NCI-H69 (cell line): ENCODE data around the gene RNGTT.
"Not testable (repeated sequence)": the region's sequence is repeated elsewhere in the genome, so short reads cannot be mapped to it uniquely, and the experiment has no call there.

Experiments used
- DNase-seq: peaks from one replicate; lab custom pipeline; 2025; lab: John Stamatoyannopoulos, UW

Gene RNGTT

DNA sequence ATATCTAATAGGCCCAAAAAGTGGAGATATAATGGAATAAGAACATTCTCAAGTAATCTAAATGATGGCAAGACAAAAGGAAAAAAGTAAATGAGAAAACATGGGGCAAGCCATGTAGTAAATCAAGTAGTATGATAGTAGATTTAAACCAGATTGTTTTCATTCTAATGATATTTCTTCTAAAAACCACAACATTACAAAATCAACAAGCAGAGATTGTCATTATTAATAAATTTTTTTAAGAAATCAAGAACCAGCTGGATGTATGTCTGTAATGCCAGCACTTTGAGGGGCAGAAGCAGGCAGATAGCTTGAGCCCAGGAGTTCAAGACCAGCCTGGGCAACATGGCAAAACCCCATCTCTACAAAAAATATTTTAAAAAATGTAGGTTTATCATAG lies 155.0 kb downstream of the RNGTT start:
- DNase-seq: no peak

DNA sequence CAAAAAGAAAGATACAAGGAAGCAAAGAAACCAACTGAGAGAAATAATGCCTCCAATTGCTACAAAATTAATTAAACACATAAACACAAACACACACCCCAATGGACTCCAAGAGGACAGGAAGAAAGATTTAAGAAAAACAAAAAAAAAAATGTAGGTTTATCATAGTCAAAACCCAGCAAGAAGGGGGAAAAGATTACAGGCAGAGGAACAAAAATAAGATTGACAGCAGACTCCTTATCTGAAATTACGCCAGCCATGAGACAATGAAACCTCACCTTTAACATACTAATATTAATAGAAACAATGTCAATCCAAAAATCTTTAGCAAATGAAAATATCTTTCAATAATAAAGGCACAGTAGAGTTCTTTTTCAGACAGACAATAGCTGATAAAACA lies 155.8 kb downstream of the RNGTT start:
- DNase-seq: no peak

DNA sequence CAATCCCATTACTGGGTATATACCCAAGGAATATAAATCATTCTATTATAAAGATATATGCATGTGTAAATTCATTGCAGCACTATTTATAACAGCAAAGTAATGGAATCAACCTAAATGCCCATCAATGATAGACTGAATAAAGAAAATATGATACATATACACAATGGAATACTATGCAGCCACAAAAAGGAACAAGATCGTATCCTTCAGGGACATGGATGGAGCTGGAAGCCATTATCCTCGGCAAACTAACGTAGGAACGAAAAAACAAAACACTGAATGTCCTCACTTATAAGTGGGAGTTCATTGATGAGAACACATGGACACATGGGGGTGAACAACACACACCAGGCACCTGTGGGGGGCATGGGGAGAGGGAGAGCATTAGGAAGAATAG lies 156.7 kb downstream of the RNGTT start:
- no peak for DNase-seq

DNA sequence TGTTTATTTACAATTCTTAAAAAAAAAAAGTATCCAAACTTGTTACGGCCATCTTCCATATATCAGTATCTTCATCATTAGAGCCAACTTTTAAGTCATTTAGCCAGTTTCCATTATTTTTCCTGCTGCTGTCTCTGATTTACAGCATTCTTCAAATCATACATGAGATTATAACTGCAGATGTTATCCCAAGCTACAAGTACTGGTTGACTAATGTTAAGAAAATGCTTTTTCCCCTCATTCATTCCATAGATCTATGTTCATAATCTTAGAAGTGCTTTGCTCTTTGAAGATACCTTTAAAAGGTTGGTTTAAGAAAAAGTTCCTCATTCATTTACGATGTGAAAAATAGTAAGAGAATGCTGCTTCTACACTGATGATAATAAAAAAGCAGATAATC lies 158.7 kb downstream of the RNGTT start:
- no peak for DNase-seq

DNA sequence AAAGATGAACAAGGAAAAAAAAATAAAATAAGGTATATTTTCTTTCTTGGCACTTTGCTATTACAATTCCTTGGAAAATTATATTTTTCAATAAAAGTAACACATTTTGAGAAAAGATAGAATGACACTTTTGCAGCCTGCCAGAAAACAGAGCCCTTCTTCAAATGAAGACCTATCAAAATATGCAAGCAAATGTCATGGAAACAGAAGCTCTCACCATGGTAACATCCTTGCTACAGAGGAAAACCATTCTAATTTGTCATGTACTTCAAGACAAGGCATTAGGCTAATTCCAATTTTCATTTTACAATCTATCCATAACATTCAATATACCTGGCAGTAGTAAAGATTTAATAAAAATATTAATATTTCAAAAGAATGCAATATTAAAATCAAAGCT lies 177.9 kb downstream of the RNGTT start:
- DNase-seq: peak; percentile 15

DNA sequence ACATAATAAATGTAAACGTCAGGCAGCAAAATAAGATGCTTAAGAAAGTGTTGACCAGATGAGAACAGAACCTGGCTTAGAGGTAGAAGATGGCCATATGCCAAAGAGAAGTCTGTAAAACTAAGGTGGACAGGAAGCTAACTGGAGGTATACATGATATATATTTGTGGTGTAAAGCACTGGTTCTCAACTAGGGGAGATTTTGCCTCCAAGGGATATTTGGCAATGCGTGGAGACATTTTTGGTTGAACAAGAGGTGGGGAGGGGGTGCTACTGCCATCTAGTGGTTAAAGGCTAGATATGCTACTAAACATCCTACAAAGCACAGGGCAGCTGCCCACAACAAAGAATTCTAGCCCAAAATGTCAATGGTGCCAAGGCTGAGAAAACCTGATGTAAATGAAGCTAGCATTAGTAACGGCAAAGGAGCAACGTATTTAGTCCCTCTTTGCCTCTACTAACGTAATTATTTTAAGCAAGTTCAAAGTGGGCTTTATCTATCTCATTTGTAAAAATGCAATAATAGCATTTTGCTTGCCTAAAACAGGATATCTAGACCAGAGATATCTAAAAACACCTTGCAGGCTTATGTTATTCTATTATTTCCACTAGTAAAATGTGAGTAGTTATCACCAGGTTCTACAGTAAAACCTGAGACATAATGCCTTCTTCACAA lies 182.6 kb downstream of the RNGTT start:
- DNase-seq: peak; percentile 93

GRCh38 chr6:88775866-88776571 lies 187.4 kb downstream of the RNGTT start:
- no peak for DNase-seq

DNA sequence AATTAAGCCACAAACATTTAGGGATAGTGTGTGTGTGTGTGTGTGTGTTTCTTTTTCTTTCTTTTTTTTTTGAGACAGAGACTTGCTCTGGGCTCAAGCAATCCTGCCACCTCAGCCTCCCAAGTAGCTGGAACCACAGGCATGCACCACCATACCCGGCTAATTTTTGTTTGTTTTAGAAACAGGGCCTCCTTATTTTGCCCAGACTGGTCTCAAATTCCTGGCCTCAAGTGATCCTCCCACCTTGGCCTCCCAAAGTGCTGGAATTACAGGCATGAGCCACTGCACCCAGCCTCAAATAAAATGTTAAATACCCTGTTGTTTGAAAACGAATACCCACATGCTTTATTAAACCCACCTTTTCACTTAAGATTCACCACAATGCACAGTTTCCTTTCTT lies 195.3 kb downstream of the RNGTT start:
- DNase-seq: not testable (repeated sequence)

DNA sequence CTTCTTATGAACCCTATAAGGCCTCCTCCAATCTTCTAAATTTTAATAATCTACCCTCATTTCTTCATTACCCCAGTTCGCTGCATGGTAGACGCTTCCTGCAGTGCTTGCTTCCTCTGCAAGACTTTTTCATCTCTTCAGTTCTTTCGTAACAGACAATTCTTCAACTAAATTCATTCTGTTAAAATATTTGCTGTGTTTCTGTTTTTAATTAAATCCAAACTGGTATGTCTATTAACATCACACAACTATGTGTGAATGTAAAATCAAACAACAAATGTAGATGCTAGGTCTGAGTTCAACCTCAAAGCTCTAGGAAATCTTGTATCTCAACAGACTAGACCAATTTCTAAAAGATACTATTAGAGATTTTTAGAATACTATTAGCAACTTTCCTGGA lies 199.3 kb downstream of the RNGTT start:
- no peak for DNase-seq

DNA sequence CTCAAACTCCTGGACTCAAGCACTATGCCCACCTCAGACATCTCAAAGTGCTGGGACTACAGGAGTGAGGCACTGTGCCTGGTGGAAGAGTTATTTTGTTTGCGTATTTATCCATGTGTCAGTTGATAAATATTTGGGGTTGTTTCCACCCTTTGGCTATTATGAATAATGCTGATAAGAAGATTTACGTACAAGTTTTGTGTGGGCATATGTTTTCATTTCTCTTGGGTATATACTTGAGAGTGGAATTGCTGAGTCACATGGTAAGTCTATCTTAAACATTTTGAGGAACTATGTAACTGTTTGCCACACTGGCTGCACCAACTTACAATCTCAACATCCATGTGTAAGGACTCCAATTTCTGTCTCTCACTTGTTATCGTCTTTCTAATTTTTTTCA lies 200.3 kb downstream of the RNGTT start:
- no peak for DNase-seq

DNA sequence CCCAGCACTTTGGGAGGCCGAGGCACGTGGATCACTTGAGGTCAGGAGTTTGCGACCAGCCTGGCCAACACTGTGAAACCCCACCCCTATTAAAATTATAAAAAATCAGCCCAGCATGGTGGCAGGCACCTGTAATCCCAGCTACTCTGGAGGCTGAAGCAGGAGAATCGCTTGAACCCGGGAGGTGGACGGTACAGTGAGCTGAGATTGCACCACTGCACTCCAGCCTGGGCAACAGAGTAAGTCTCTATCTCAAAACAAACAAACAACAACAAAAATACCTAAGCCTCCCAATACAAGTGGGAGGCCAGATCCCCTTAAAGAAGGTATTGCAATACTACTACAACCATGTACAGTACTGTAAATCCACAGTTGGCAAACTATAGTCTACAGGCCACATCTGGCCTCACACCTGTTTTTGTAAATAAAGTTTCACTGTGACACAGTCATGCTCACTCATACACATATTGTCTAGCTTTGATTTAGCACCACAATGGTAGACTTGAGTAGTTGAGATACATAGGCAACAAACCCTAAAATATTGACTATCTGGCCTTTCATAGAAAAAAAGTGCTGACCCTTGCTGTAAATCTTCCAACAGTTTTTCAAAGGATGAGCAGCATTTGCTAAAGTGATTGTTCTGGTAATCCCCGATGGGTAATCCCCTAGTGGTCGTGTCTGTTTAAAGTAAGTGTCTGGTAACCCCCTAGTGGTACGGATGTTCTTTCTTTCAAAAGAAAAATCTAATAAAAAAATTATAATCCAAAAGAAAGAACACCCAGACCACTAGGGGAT lies 202.0 kb downstream of the RNGTT start:
- DNase-seq: no peak

GRCh38 chr6:88760091-88760490 lies 203.3 kb downstream of the RNGTT start:
- no peak for DNase-seq

DNA sequence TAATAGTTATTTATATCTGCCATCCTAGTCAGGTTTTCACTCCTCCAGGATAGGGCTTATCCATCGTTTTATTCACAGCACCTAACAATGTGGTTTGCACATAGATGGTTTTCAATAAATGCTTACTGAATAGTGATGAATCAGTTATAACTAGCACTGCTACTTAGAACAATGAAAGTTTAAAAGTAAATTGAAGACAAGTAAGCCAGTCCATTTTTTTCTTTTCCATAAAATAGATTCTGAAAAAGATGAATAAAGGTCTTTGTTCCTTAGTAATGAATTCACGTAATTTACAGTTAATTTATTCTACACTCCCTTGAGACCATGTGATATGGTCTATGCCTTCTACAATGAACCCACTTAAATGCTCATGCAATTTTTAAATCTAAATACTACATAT lies 212.5 kb downstream of the RNGTT start:
- no peak for DNase-seq

- peak; percentile 23 for DNase-seq
Measured at GRCh38 chr6:88749849-88750248, 213.6 kb downstream of the RNGTT start.

GRCh38 chr6:88748141-88748540 lies 215.3 kb downstream of the RNGTT start:
- no peak for DNase-seq

GRCh38 chr6:88741939-88742338 lies 221.5 kb downstream of the RNGTT start:
- DNase-seq: no peak

DNA sequence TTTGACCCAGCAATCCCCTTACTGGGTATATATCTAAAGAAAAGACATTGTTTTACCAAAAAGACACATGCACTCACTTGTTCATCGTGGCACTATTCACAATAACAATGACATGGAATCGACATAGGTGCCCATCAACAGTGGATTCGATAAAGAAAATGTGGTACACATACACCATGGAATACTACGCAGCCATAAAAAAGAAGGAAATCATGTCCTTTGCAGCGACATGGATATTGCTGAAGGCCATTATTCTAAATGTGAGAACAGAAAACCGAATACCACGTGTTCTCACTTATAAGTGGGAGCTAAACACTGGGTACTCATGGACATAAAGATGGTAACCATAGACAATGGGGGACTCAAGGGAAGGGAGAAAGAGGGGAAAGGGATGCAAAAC lies 222.3 kb downstream of the RNGTT start:
- no peak for DNase-seq

DNA sequence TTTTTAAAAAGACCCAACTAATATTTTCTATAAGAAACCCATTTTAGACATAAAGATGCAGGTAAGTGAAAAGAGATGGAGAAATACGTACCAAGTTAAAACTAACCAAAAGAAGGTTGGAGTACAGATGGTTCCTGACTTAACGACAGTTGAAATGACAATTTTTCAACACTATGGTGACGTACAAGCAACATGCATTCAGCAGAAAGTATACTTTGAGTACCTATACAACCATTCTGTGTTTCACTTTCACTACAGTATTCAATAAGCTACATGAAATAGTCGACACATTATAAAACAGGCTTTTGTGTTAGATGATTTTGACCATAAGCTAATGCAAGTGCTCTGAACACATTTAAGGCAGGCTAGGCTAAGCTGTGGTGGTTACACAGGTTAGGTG lies 228.9 kb downstream of the RNGTT start:
- DNase-seq: no peak

DNA sequence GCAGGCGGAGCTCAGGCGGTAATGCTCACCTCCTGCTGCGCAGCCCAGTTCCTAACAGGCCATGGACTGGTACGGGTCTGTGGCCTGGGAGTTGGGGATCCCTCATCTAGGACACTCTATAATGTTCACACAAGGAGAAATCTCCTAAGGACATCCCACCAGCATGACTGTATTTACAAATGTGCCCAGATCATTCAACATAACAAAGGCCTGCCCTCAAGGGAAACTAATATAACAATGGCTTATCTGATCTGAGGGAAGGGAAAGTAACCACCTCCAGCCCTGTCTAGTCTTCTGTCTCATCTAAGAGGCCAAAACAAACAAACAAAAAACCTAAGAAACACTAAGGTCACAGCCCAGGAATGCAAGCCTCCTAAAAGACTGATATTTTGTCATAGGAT lies 232.8 kb downstream of the RNGTT start:
- DNase-seq: peak; percentile 18

GRCh38 chr6:88728756-88729155 lies 234.7 kb downstream of the RNGTT start:
- DNase-seq: no peak

GRCh38 chr6:88726409-88726808 lies 237.0 kb downstream of the RNGTT start:
- DNase-seq: not testable (repeated sequence)

DNA sequence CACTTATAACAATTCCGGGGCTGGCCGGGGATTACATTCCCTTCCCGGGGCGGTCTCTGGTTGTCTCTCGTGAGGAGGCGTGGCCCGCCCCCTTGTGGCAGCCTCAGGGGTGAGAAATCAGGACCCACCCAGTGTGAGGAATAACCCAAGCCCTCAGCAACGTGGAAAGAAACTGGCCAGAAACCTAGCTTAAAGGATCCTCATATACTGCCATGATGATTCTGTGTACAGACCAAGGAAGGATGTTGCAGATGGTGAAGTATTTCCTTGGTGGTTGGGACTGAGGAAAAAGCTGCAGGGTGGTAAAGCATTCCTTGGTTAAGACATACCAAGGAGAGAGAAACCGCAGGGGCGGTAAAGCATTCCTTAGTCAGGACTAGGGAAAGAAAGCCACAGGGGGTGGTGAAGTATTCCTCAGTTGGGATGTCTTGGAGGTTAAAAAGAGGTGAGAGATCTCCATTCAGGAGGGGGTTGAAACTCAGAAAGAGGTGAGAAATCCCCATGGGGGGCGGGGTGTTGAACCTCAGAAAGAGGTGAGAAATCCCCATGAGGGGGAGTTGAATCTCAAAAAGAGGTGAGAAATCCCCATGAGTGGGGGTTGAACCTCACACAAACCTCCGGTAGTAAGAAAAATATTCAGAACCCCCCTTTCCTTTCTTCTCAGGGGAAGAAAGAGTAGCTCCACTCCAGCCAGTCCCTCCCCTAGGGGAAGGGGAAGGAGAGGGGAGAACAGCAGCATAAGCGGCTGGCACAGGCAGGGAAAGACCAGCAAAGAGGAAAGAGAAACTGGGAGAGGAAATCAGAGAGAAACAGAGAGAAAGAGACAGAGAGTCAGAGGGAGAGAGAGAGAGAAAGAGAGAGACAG lies 238.1 kb downstream of the RNGTT start:
- DNase-seq: peak; percentile 32
